HepG2 (cell line): Measurements from ENCODE around the gene ARHGAP32. TPM values are rescaled to one million over a fixed set of nuclear protein-coding genes. Genes with fewer than 3 reads are reported as not detected.

Experiments used
- ATAC-seq: fragments of 200-7000 bp; cut with Tn5 transposase; 3 replicates; pipeline ENCODE4 v1.9.1; 2020; ENCODE audit warnings: mild to moderate bottlenecking, moderate library complexity
- BruUV-seq: library from RNA; stranded (reverse); fragments of 400-500 nt; replicated peaks from 2 replicates; lab custom pipeline; 2021; lab: Mats Ljungman, UMichigan
- CTCF ChIA-PET: fragments of 300-600 bp; formaldehyde crosslinking; extraction: SDS; loops from one replicate; lab custom pipeline; 2021; ENCODE audit warnings: low total read pairs, inconsistent platforms, low intra/inter-chr PET ratio; lab: Yijun Ruan, JAX
- POLR2A ChIA-PET: fragments of 350-600 bp; sonication (Branson Sonifier 250); formaldehyde crosslinking; loops from one replicate; lab custom pipeline; 2020; ENCODE audit warnings: antibody characterized with exemption, inconsistent platforms; lab: Yijun Ruan, JAX
- DNase-seq: peaks from one replicate; pipeline ENCODE4 v3.0.0-alpha.2; 2015; ENCODE audit warnings: low spot score
- FAIRE-seq: peaks from 3 replicates; lab custom pipeline; 2011; peaks lifted over from hg19 to GRCh38; lab: Jason Lieb, UNC
- H2AFZ ChIP-seq: one replicate; pipeline ENCODE4 v1.6.1; 2011; ENCODE audit warnings: low read length, inconsistent platforms
- H3K27ac ChIP-seq: fragments of 300-600 bp; 3 replicates; pipeline ENCODE4 v1.8.0; 2011; ENCODE audit warnings: mixed run types, mild to moderate bottlenecking, mixed read lengths, low read length, inconsistent platforms; ENCODE audit not compliant: insufficient read depth; ENCODE audit errors: extremely low read length
- H3K27me3 ChIP-seq, 2 experiments: fragments of 200-600 bp in 1 of 2; 2 replicates in 1 of 2; 3 replicates in 1 of 2; pipeline versions ENCODE4 v1.6.0 to v1.8.0; 2011; ENCODE audit warnings: low read length in 2 of 2, mild to moderate bottlenecking in 2 of 2, moderate library complexity in 2 of 2, inconsistent platforms in 1 of 2; ENCODE audit not compliant: insufficient read depth in 2 of 2, control insufficient read depth in 1 of 2
- H3K36me3 ChIP-seq, 2 experiments: fragments of 200-600 bp in 1 of 2; replicated peaks in 1 of 2; 2 replicates in 1 of 2; 3 replicates in 1 of 2; pipeline versions ENCODE4 v1.5.1 to v1.8.0; 2011; ENCODE audit warnings: low read length in 2 of 2, inconsistent platforms in 1 of 2; ENCODE audit not compliant: insufficient read depth in 2 of 2, control insufficient read depth in 1 of 2
- H3K4me1 ChIP-seq: 2 replicates; pipeline ENCODE4 v1.5.1; 2012; ENCODE audit warnings: low read length, inconsistent platforms; ENCODE audit not compliant: insufficient read depth
- H3K4me2 ChIP-seq: 2 replicates; pipeline ENCODE4 v1.6.0; 2011; ENCODE audit warnings: low read depth, low read length, inconsistent platforms
- H3K4me3 ChIP-seq, 3 experiments: fragments of 200-600 bp in 1 of 3; sonication (generic), shearing (Covaris generic) in 1 of 3; replicated peaks in 1 of 3; 2 replicates each; pipeline ENCODE4 v1.5.1; 2011 to 2016; ENCODE audit warnings: low read length in 3 of 3, inconsistent platforms in 2 of 3, low read depth in 2 of 3, mild to moderate bottlenecking in 2 of 3, control low read depth in 1 of 3, mixed read lengths in 1 of 3; ENCODE audit not compliant: insufficient read depth in 1 of 3
- H3K79me2 ChIP-seq: one replicate; pipeline ENCODE4 v1.6.1; 2011; ENCODE audit warnings: low read length, inconsistent platforms; ENCODE audit not compliant: insufficient read depth
- H3K9ac ChIP-seq: 2 replicates; pipeline ENCODE4 v1.6.0; 2011; ENCODE audit warnings: mild to moderate bottlenecking, low read depth, low read length, inconsistent platforms; ENCODE audit not compliant: insufficient read depth
- H3K9me3 ChIP-seq: 2 replicates; pipeline ENCODE4 v1.5.1; 2012; ENCODE audit warnings: mild to moderate bottlenecking, low read length
- H4K20me1 ChIP-seq: 2 replicates; pipeline ENCODE4 v1.6.0; 2011; ENCODE audit warnings: inconsistent platforms, mild to moderate bottlenecking, low read length, moderate library complexity; ENCODE audit not compliant: insufficient read depth
- MED13 ChIP-seq: sonication (generic); formaldehyde crosslinking; IDR thresholded peaks from 2 replicates; pipeline ENCODE4 v1.5.0; 2020; ENCODE audit warnings: missing genetic modification reagents
- MTF2 ChIP-seq: sonication (generic); formaldehyde crosslinking; IDR thresholded peaks from 2 replicates; pipeline ENCODE4 v1.5.0; 2020; ENCODE audit warnings: missing genetic modification reagents, borderline replicate concordance
- NKX3-1 ChIP-seq: sonication (generic); formaldehyde crosslinking; IDR thresholded peaks from 2 replicates; pipeline ENCODE4 v1.5.0; 2020; ENCODE audit warnings: missing genetic modification reagents
- RXRB ChIP-seq: IDR thresholded peaks from 2 replicates; pipeline ENCODE4 v1.6.1; 2016; ENCODE audit warnings: borderline replicate concordance, missing genetic modification reagents, missing compliant biosample characterization
- SMAD3 ChIP-seq: sonication (generic); formaldehyde crosslinking; IDR thresholded peaks from 2 replicates; pipeline ENCODE4 v1.4.0; 2020; ENCODE audit warnings: missing genetic modification reagents
- SP140L ChIP-seq: sonication (generic); formaldehyde crosslinking; IDR thresholded peaks from 2 replicates; pipeline ENCODE4 v1.4.0; 2020; ENCODE audit warnings: missing genetic modification reagents, borderline replicate concordance
- ZNF12 ChIP-seq: sonication (generic); formaldehyde crosslinking; IDR thresholded peaks from 2 replicates; pipeline ENCODE4 v1.5.0; 2020; ENCODE audit warnings: missing genetic modification reagents
- ZNF142 ChIP-seq: sonication (generic); formaldehyde crosslinking; IDR thresholded peaks from 2 replicates; pipeline ENCODE4 v1.4.0; 2020; ENCODE audit warnings: missing genetic modification reagents
- ZNF383 ChIP-seq: sonication (generic); formaldehyde crosslinking; IDR thresholded peaks from 2 replicates; pipeline ENCODE4 v1.4.0; 2020; ENCODE audit warnings: missing genetic modification reagents, mild to moderate bottlenecking, borderline replicate concordance
- ZNF614 ChIP-seq: IDR thresholded peaks from 2 replicates; pipeline ENCODE4 v1.6.1; 2018; ENCODE audit warnings: missing biosample characterization, missing genetic modification reagents, inconsistent platforms, borderline replicate concordance
- ZNF773 ChIP-seq: sonication (generic); formaldehyde crosslinking; IDR thresholded peaks from 2 replicates; pipeline ENCODE4 v1.4.0; 2020; ENCODE audit warnings: missing genetic modification reagents, borderline replicate concordance
- WGBS: methylation state at CpG from one replicate; pipeline ENCODE4 v1.1.6; 2017; ENCODE audit warnings: low lambda C conversion rate; 5-methylcytosine and 5-hydroxymethylcytosine counted together
- in situ Hi-C: cut with HindIII; loops from 2 replicates; pipeline ENCODE4 v1.10.0; 2017; ENCODE audit warnings: low pct_unique_long_range_greater_than_20kb; ENCODE audit not compliant: extremely low pct_ligation_motif_present
- intact Hi-C: fragments of 100-400 bp; cut with micrococcal nuclease; formaldehyde crosslinking; loops from one replicate; pipeline ENCODE4 v1.10.0; 2022; ENCODE audit not compliant: unreplicated experiment
- polyA plus RNA-seq, 8 experiments: library from polyadenylated mRNA; depleted of rRNA in 3 of 8; stranded (reverse) in 7 of 8; unstranded in 1 of 8; fragments of >200 nt; fragmentation: Illumina TruSeq in 4 of 8; extraction: Trizol in 4 of 8; gene quantifications; 2 replicates each; pipeline versions ENCODE4 v1.2.1 to v1.2.3, GENCODE V29; 2011 to 2016; ENCODE audit warnings: low read depth in 4 of 8, missing spikeins in 1 of 8, mixed read lengths in 1 of 8; ENCODE audit not compliant: insufficient read depth in 1 of 8
- total RNA-seq, 5 experiments: library from RNA; depleted of rRNA; stranded (reverse); fragments of >200 nt; fragmentation: Illumina TruSeq; extraction: Trizol; gene quantifications; 2 replicates each; pipeline ENCODE4 v1.2.3, GENCODE V29; 2016; ENCODE audit warnings: low read depth in 1 of 5

The ARHGAP32 gene
- total and polyA plus RNA-seq, 2 of the 13 experiments (the other 11 are each of a cell fraction or from before 2014, with no cell fraction given), result 6.3 to 8.2 TPM

GRCh38 chr11:129225190-129225589, 33.1 kb upstream of the ARHGAP32 start:
- peaks cover 23% of the 10 kb centered on the region for H3K4me1 ChIP-seq
- ChIA-PET CTCF (no interaction called here), POLR2A (no interaction called here)
- H3K9me3 ChIP-seq, result peaks cover 13% of the 10 kb centered on the region
- no peak overlapping the region for H2AFZ ChIP-seq
- no peak overlapping the region for H3K27ac ChIP-seq
- no peak overlapping the region for H3K4me2 ChIP-seq
- H4K20me1 ChIP-seq, result no peaks in the 10 kb centered on the region
- no peak for ATAC-seq
- H3K27me3 ChIP-seq, result no peaks in the 10 kb centered on the region
- H3K36me3 ChIP-seq, result no peaks in the 10 kb centered on the region; a peak in 1 of 5 replicates
- TF ChIP-seq MED13 (CRISPR knock-in tag) (no peak), NKX3-1 (CRISPR knock-in tag) (no peak)
- peaks cover 24% of the 10 kb centered on the region for H3K79me2 ChIP-seq
- H3K4me3 ChIP-seq, result no peak overlapping the region
- BruUV-seq, result no TSS peak
- FAIRE-seq, result no peak
- H3K9ac ChIP-seq, result no peak overlapping the region
- no peak for DNase-seq
- 100% methylated on average over 1 of the region's 1 CpG for WGBS
- intact Hi-C loops, result no loop called here
- in situ Hi-C loops, result loop anchor here (5.0 kb wide), 1 partner anchor 107 kb away; no protein-coding TSS in a partner anchor

DNA sequence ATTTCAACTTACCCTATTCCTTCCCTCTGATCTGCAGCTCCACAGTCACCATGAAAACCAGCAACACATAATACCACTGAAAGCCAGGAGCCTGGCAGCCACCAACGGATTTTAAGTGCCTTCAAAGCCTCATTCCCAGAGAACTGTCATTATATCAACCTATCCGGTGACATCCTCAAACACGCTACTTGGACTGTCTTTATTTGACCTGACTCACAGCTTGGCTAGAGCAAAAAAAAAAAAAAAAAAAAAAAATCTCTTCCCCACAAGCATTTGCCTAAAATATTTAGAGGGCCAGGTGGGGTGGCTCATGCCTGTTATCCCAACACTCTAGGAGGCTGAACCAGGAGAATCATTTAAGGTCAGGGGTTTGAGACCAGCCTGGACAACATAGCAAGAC, 32.4 kb upstream of the ARHGAP32 start:
- 89% methylated on average over 3 of the region's 3 CpGs for WGBS
- no peak for ATAC-seq
- TF ChIP-seq ZNF383 (CRISPR knock-in tag) (no peak), ZNF12 (CRISPR knock-in tag) (no peak), ZNF142 (CRISPR knock-in tag) (no peak), RXRB (no peak), SMAD3 (no peak), SP140L (CRISPR knock-in tag) (no peak), ZNF614 (CRISPR knock-in tag) (no peak), MTF2 (CRISPR knock-in tag) (no peak), ZNF773 (CRISPR knock-in tag) (no peak)

More for the DNA sequence above, 32.4 kb upstream of the ARHGAP32 start:
- H3K4me3 ChIP-seq, result no peak overlapping the region
- CTCF ChIA-PET, result no interaction called here
- H3K36me3 ChIP-seq, result no peaks in the 10 kb centered on the region; a peak in 1 of 5 replicates
- intact Hi-C loops, result no loop called here
- peaks cover 13% of the 10 kb centered on the region for H3K9me3 ChIP-seq
- in situ Hi-C loops, result no loop called here
- H3K27ac ChIP-seq, result no peak overlapping the region
- H3K4me1 ChIP-seq, result peaks cover 23% of the 10 kb centered on the region
- no peak overlapping the region for H3K4me2 ChIP-seq
- no TSS peak for BruUV-seq
- FAIRE-seq, result no peak
- no peak overlapping the region for H3K9ac ChIP-seq
- no peaks in the 10 kb centered on the region for H3K27me3 ChIP-seq
- H4K20me1 ChIP-seq, result no peaks in the 10 kb centered on the region
- H3K79me2 ChIP-seq, result peaks cover 25% of the 10 kb centered on the region
- no peak for DNase-seq
- POLR2A ChIA-PET, result no interaction called here
- H2AFZ ChIP-seq, result no peak overlapping the region
